Measurements from ENCODE around the gene TANGO2. TPM values are rescaled to one million over a fixed set of nuclear protein-coding genes. Genes with fewer than 3 reads are reported as not detected.

Gene TANGO2
- total RNA-seq, 3 donors from 2014 or later = 17.5 to 29.7 (median 27.6) TPM

GRCh38 chr22:20115691-20116375 lies 94.9 kb downstream of the TANGO2 start, which contains the start of gene RANBP1:
Gene RANBP1, plus strand, starts transcription at chr22:20116104. Its CDS starts 81 bp downstream, at chr22:20116185.
- Histone ChIP-seq H3K4me3 (peak within 1 kb of the TSS; percentile 38), H3K9me3 (no peaks in the 10 kb centered on the region), H3K36me3 (ENCODE audit: low read depth) (peaks cover 6% of the 10 kb centered on the region), H3K4me1 (ENCODE audit: low read depth) (peaks cover 25% of the 10 kb centered on the region)
- intact Hi-C loops (cut with DNase I, micrococcal nuclease) = no loop called here
- no peak for TF ChIP-seq CTCF (IDR thresholded peaks at IDR 0.05)
- DNase-seq (peak in 2 of 3 donors; percentile 30 to 61), ATAC-seq (no peak)

GRCh38 chr22:20116376-20116950 lies 95.6 kb downstream of the TANGO2 start:
- intact Hi-C loops (cut with DNase I, micrococcal nuclease) = no loop called here
- ATAC-seq (peak; percentile 3), DNase-seq (peak in 2 of 3 donors; percentile 59 to 75)
- Histone ChIP-seq H3K4me1 (ENCODE audit: low read depth) (peaks cover 25% of the 10 kb centered on the region), H3K4me3 (peak overlapping the region; percentile 38), H3K9me3 (no peaks in the 10 kb centered on the region), H3K36me3 (ENCODE audit: low read depth) (peaks cover 6% of the 10 kb centered on the region)
- no peak for TF ChIP-seq CTCF (IDR thresholded peaks at IDR 0.05)

Small RNA genes within 50 kb of the gene (microRNA-seq; reads per million reads assigned to microRNA genes)
- gene MIR185 (686 reads per million, percentile 81 among the genes with 10 or more reads in this experiment), gene MIR6816 (not detected)

Other genes starting within 250 kb of the TANGO2 start
- gene GNB1L, start 166.2 kb upstream of the TANGO2 start, total RNA-seq = 1 to 10 TPM; 2.7 to 4.7 (median 3.4) TPM
- gene RTL10, start 166.2 kb upstream of the TANGO2 start, total RNA-seq = 10 to 100 TPM; 10.1 to 12.2 (median 11.9) TPM
- 10 to 100 TPM; 61.2 to 88.7 (median 70.7) TPM for gene COMT, start 79.3 kb upstream of the TANGO2 start, total RNA-seq
- 10 to 100 TPM; 20.9 to 23.6 (median 22.6) TPM for gene TXNRD2, start 79.3 kb upstream of the TANGO2 start, total RNA-seq
- gene ARVCF, start 4.3 kb upstream of the TANGO2 start, total RNA-seq = 10 to 100 TPM; 11.2 to 15.3 (median 15.1) TPM
- gene DGCR8, start 59.1 kb downstream of the TANGO2 start, total RNA-seq = 10 to 100 TPM; 39.0 to 48.8 (median 48.4) TPM
- 100 to 1,000 TPM in 1 of 3 donors, 10 to 100 TPM in 2; 58.4 to 102 (median 66.0) TPM for gene RANBP1, start 95.0 kb downstream of the TANGO2 start, total RNA-seq
- 10 to 100 TPM; 34.4 to 50.0 (median 37.6) TPM for gene TRMT2A, start 96.1 kb downstream of the TANGO2 start, total RNA-seq
- 10 to 100 TPM; 27.7 to 53.0 (median 42.2) TPM for gene ZDHHC8, start 110.7 kb downstream of the TANGO2 start, total RNA-seq
- under 1 TPM; 0.41 to 0.98 (median 0.65) TPM for gene CCDC188, start 129.9 kb downstream of the TANGO2 start, total RNA-seq
- gene RTN4R, start 247.2 kb downstream of the TANGO2 start, total RNA-seq = 1 to 10 TPM; 1.6 to 3.5 (median 2.5) TPM

Data from mucosa of descending colon (tissue), 3 donors.